Activated gamma-delta T cell treated with anti-CD3 and anti-CD28 coated beads, Interleukin-2, amount 50 U/mL, for 16 hours (primary cell): ENCODE measurements around the gene CAB39.
"Not testable (repeated sequence)": the region's sequence is repeated elsewhere in the genome, so short reads cannot be mapped to it uniquely, and the experiment has no call there.

Experiments
- DNase-seq: peaks from one replicate; pipeline ENCODE4 v3.0.0-alpha.2; 2020; ENCODE audit warnings: low read depth

CAB39 gene

GRCh38 chr2:230684270-230685168 is 28.1 kb upstream of the CAB39 start:
- DNase-seq, result no peak

- no peak for DNase-seq
These were observed 27.5 kb upstream of the CAB39 start for GRCh38 chr2:230685178-230685577.

- no peak for DNase-seq
These were observed 25.1 kb upstream of the CAB39 start for GRCh38 chr2:230687498-230687897.

GRCh38 chr2:230688490-230688889 is 24.2 kb upstream of the CAB39 start:
- no peak for DNase-seq

- no peak for DNase-seq
These were observed 22.2 kb upstream of the CAB39 start for GRCh38 chr2:230690439-230690838.

- DNase-seq, result no peak
These were observed 21.5 kb upstream of the CAB39 start for GRCh38 chr2:230691005-230691647.

- no peak for DNase-seq
These were observed 19.9 kb upstream of the CAB39 start for GRCh38 chr2:230692760-230693159.

GRCh38 chr2:230693411-230693810 is 19.2 kb upstream of the CAB39 start:
- no peak for DNase-seq

GRCh38 chr2:230694241-230694640 is 18.4 kb upstream of the CAB39 start:
- DNase-seq, result no peak

- DNase-seq, result no peak
These were observed 17.1 kb upstream of the CAB39 start for GRCh38 chr2:230695551-230695950.

- no peak for DNase-seq
These were observed 16.0 kb upstream of the CAB39 start for GRCh38 chr2:230696670-230697069.

GRCh38 chr2:230697676-230698075 is 15.0 kb upstream of the CAB39 start:
- no peak for DNase-seq

GRCh38 chr2:230698753-230699152 is 13.9 kb upstream of the CAB39 start:
- DNase-seq, result not testable (repeated sequence)

- no peak for DNase-seq
These were observed 12.2 kb upstream of the CAB39 start for GRCh38 chr2:230700447-230700846.

- DNase-seq, result no peak
These were observed 11.3 kb upstream of the CAB39 start for GRCh38 chr2:230701308-230701707.

GRCh38 chr2:230702457-230702856 is 10.2 kb upstream of the CAB39 start:
- DNase-seq, result not testable (repeated sequence)

- DNase-seq, result no peak
These were observed 9.1 kb upstream of the CAB39 start for GRCh38 chr2:230703514-230703913.

- no peak for DNase-seq
These were observed 6.6 kb upstream of the CAB39 start for GRCh38 chr2:230706053-230706521.

- DNase-seq, result no peak
These were observed 5.7 kb upstream of the CAB39 start for GRCh38 chr2:230706966-230707365.

- DNase-seq, result no peak
These were observed 4.4 kb upstream of the CAB39 start for GRCh38 chr2:230708204-230708603.

GRCh38 chr2:230711224-230711623 is 1.4 kb upstream of the CAB39 start:
- no peak for DNase-seq

- DNase-seq, result peak; percentile 2
These were observed 891 bp downstream of the CAB39 start for GRCh38 chr2:230713331-230714135.

- peak; percentile 16 for DNase-seq
These were observed 1.5 kb downstream of the CAB39 start for GRCh38 chr2:230714136-230714480.
